Stimulated activated CD8-positive, alpha-beta memory T cell treated with anti-CD3 and anti-CD28 coated beads, Interleukin-7, amount 100 ng/mL, for 24 hours (primary cell): ENCODE measurements around the gene SLC48A1.

Experiments
- DNase-seq: peaks from one replicate; pipeline ENCODE4 v3.0.0-alpha.2; 2020; ENCODE audit warnings: low read depth

SLC48A1 gene

DNA sequence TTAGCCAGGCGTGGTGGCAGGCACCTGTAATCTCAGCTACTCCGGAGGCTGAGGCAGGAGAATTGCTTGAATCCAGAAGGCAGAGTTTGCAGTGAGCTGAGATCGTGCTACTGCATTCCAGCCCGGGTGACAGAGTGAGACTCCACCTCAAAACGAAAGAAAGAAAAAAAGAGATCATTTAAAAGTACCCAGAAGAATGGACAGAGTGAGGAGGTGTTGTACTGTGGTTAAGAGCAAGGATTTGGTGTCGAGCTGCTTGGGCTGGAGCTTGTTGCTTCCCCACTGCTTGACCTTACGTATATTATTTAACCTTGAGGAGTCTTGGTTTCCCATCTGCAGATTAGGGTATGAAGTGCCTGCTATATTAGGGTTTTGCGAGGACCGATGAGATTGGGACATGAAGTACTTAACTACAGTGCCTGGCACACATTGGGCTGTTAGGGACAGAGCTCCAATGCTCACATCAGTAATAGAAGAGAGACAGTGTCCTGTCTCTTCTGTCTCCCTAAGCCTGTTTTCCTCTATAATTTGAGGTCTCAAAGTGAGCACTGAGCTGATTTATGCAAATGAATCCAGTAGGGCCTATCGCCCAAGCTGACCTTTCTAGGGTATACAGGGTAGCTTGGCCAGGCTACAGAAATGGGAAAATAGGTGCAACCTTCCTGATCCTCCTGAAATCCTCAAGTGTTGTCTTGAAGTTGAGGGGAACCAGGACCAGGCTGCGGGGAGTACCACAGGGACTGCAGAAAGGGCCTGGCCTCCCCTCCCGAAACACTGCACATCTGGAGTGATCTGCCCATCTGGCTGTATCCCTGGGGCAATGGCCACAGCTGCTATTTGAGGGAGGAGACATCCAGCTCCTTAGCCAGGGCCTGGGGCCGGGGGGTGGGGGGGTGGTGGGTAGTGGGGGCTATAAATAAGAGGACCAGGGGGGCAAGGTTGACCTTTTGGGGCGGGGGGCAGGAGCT is 55.3 kb downstream of the SLC48A1 start:
- DNase-seq: no peak

DNA sequence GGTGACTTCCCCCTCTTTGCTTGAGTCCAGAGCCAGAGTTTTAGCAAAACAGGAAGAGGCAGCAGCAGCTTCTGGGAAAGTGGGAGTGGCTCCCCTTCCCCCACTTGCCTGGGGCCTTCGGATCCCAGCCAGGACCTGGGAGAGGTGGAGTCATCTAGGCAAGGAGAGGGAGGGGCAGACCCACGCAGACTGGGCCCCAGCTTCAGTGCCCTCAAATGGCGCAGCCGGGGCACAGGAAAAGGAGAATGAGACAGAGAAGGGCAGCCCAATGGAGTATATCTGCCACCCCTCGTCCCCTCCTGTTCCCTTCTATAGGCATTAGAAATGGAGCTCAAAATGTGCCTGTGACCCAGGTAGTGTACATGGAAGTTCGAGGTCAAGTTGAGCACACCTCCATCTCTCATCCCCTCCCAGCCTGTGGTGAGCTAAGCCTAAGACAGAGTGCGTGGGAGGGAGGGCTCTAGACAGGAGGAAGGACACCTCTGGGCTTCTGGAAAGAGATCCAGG is 56.0 kb downstream of the SLC48A1 start:
- no peak for DNase-seq

DNA sequence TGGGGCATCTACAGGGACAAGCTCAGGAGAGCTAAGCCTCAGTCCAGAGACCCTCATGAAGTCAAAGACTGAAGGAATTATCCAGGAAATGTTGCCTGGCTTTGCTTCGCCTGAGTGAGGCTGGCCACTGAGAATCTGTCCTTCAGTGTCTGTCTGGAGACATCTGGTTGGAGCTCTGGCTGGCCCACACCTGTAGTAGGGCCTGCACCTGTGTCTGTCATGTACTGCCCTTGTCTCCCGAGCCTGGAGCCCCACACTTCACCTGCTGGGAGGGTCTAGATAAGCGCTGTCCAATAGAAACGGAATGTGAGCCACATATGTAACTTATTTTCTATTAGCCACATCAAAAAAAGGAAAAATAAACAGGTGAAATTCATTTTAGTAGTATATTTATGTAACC is 56.5 kb downstream of the SLC48A1 start:
- no peak for DNase-seq
